ENCODE measurements around the gene MYO3A.

DNA sequence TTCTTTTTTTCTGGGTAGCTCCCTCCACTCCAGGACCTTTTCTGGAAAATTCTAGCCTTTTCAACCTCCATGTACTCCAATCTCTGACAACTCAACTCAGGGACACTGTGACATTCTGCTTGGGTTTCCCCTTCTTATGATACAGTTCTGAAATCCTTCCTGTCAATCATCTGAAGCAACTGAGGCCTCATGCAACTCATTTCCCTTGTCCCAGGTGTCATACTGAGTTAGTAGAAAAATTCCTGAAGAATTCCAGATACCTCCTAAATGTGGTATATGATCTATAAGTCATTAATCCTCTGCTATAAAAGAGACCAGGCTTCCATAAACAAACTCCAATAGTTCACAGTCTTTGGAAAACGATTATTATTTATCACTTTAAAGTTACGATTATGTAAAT, 43.0 kb upstream of the MYO3A start:
- TF ChIP-seq POLR2A (IDR thresholded peaks at IDR 0.05) = no peak
- no peak for TF ChIP-seq CTCF (IDR thresholded peaks at IDR 0.05)

Data from prostate gland (tissue), 2 donors.